Measurements from ENCODE around the gene CASZ1. TPM values are rescaled to one million over a fixed set of nuclear protein-coding genes. Genes with fewer than 3 reads are reported as not detected.

The CASZ1 gene
- total RNA-seq, 1 donor from 2014 or later = 23.6 TPM

DNA sequence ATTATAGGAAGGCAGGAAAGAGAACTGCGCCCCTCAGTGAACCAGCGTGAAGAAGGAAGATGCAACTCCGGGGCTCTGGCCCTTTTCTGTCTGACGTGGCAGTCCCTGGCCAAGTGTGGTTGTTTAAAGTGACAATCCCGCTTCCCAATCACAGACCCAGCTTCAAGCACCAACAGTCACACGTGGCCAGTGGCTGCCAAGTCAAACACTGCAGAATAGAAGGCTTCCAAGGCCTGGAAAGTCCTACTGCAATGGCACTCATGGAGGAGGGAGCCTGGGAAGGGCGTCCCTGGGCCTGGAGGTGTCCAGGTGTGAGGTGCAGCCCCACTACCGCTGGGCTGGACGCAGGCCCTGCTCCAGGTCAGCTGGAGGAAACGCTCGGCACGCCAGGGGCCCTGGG is 143.8 kb downstream of the CASZ1 start:
- DNase-seq (ENCODE audit: low spot score, unreplicated experiment) = no peak
- no peaks in the 10 kb centered on the region for H3K27me3 Mint-ChIP-seq
- H3K27ac Mint-ChIP-seq = no peak overlapping the region
- H3K36me3 Mint-ChIP-seq (ENCODE audit: insufficient read depth) = peaks cover 6% of the 10 kb centered on the region
- H3K4me1 Mint-ChIP-seq (ENCODE audit: low read depth) = no peaks in the 10 kb centered on the region
- TF ChIP-seq, protein P1, sequence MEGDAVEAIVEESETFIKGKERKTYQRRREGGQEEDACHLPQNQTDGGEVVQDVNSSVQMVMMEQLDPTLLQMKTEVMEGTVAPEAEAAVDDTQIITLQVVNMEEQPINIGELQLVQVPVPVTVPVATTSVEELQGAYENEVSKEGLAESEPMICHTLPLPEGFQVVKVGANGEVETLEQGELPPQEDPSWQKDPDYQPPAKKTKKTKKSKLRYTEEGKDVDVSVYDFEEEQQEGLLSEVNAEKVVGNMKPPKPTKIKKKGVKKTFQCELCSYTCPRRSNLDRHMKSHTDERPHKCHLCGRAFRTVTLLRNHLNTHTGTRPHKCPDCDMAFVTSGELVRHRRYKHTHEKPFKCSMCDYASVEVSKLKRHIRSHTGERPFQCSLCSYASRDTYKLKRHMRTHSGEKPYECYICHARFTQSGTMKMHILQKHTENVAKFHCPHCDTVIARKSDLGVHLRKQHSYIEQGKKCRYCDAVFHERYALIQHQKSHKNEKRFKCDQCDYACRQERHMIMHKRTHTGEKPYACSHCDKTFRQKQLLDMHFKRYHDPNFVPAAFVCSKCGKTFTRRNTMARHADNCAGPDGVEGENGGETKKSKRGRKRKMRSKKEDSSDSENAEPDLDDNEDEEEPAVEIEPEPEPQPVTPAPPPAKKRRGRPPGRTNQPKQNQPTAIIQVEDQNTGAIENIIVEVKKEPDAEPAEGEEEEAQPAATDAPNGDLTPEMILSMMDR (IDR thresholded peaks at IDR 0.05; ENCODE audit: unreplicated experiment) = no peak
- H3K9me3 Mint-ChIP-seq (ENCODE audit: low read depth) = no peaks in the 10 kb centered on the region
- no peak overlapping the region for H3K4me3 Mint-ChIP-seq (ENCODE audit: low read depth)

DNA sequence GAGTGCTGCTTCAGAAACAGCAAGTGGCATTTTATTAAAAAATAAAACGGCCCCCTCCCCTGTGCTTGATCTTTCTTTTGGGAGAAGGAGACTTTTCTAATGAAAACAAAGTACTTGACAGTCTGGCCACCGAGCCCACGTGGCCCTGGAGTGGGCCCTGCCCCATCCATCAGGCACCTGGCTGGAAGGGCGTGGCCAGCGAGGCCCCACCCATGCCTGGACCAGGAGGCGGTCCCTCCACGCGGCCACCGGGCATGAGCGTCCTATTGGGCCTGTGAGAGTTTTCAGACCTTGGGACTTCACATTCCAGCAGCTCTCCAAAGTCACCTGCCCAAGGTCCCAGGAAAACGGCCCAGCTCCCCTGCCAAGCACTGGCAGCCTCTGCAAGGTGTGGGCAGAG is 144.7 kb downstream of the CASZ1 start:
- no peak for DNase-seq (ENCODE audit: low spot score, unreplicated experiment)
- Mint-ChIP-seq H3K36me3 (ENCODE audit: insufficient read depth) (peaks cover 6% of the 10 kb centered on the region), H3K4me3 (ENCODE audit: low read depth) (no peak overlapping the region), H3K27me3 (no peaks in the 10 kb centered on the region), H3K27ac (no peak overlapping the region), H3K4me1 (ENCODE audit: low read depth) (no peaks in the 10 kb centered on the region), H3K9me3 (ENCODE audit: low read depth) (no peaks in the 10 kb centered on the region)
- TF ChIP-seq, protein P1 (IDR thresholded peaks at IDR 0.05; ENCODE audit: unreplicated experiment) = no peak

DNA sequence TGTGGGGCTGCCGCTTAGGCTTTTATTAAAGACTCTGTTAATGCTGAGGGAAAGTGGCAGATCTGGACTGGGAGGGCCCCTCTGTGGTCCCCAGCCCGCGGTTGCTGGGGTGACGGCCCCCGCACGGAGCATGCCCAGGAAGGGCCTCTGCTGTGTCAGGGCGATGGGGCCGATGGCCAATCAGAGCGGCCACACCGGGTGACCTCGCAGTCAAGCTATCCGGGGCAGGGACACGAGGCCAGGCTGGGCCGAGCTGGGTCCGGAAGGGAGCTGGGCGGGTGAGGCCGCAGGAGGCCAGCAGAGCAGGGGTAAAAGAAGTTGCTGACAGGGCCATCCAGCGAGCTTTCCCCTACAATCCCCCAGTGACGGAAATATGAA is 145.1 kb downstream of the CASZ1 start:
- DNase-seq (ENCODE audit: low spot score, unreplicated experiment) = no peak
- Mint-ChIP-seq H3K27ac (no peak overlapping the region), H3K4me1 (ENCODE audit: low read depth) (no peaks in the 10 kb centered on the region), H3K36me3 (ENCODE audit: insufficient read depth) (peaks cover 6% of the 10 kb centered on the region), H3K4me3 (ENCODE audit: low read depth) (no peak overlapping the region), H3K27me3 (no peaks in the 10 kb centered on the region), H3K9me3 (ENCODE audit: low read depth) (no peaks in the 10 kb centered on the region)
- TF ChIP-seq, protein P1 (IDR thresholded peaks at IDR 0.05; ENCODE audit: unreplicated experiment) = no peak

DNA sequence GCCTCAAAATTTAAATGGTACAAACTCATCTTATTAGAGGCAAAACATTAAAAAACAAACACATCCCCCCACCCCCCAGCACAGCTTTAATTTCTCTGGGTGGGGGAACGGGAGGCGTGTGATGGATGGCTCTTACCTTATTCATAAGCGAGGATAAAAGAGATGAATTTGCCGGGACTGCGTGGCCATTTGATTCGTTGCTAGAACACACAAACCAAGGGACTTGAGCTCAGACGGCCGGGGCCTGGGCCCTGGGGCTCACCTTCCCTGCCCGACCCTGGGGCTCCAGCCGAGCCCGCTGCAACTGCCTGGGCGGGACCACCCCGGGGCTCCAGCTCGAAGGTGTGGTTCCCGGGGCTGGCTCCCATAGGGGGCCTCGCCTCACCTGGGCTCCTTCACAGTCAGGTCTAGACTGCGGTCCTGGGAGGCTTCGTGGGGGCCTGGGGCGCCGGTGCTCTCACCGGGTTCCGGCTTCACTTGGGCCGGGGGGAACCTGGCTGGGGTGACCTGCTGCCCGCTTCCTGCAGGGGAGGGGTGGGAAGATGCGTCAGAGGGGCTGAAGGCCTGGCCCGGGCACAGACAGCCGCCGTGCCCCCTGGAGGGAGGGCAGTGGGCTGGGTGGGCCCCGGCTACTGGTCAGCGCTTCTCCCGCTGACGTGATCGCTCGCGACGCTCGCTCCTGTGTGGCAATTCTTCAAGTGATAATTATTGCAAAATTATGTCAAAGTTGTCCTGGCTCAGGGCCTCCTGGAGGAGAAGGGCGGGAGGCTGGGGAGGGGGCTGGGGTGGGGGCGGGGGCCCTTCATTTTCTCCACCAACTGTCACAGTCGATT is 145.7 kb downstream of the CASZ1 start:
- TF ChIP-seq, protein P1 (IDR thresholded peaks at IDR 0.05; ENCODE audit: unreplicated experiment) = no peak
- DNase-seq (ENCODE audit: low spot score, unreplicated experiment) = no peak
- Mint-ChIP-seq H3K27me3 (no peaks in the 10 kb centered on the region), H3K27ac (no peak overlapping the region), H3K4me1 (ENCODE audit: low read depth) (no peaks in the 10 kb centered on the region), H3K36me3 (ENCODE audit: insufficient read depth) (peaks cover 6% of the 10 kb centered on the region), H3K9me3 (ENCODE audit: low read depth) (no peaks in the 10 kb centered on the region), H3K4me3 (ENCODE audit: low read depth) (no peak overlapping the region)

DNA sequence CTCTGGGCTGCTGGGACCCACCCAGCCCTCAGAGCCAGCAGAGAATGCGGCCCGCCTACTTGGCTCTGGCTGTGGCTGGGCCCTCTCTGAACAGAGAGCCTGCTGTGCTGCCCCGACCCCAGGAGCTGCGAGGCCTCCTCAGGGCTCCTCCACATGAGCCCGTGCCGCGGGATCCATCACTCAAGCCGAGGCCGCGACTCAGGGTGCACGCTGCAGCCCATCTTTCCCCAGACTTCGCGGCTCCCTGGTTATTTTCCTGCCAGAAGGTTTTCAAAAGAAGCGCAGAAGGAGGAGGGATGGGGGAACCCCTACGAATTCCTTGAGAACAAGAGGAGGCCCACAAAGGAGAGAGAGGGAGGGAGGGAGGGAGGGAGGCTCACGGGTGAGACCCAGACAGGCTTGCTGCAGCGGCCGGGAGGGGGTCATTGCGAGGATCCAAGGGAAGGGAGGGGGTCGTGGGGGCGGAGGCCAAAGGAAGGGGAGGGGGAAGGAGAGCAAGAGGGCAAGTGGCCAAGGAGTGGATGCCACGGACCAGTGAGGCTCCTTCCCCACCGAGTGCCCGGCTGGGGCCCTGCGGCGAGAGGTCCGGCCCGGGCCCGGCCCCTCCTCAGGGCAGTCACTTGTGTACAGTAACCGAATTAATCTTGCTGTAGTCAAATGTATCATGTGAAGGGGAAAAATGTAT is 146.8 kb downstream of the CASZ1 start:
- DNase-seq (ENCODE audit: low spot score, unreplicated experiment) = no peak
- TF ChIP-seq, protein P1 (IDR thresholded peaks at IDR 0.05; ENCODE audit: unreplicated experiment) = no peak
- H3K9me3 Mint-ChIP-seq (ENCODE audit: low read depth) = no peaks in the 10 kb centered on the region
- peaks cover 6% of the 10 kb centered on the region for H3K36me3 Mint-ChIP-seq (ENCODE audit: insufficient read depth)
- no peaks in the 10 kb centered on the region for H3K27me3 Mint-ChIP-seq
- H3K4me1 Mint-ChIP-seq (ENCODE audit: low read depth) = no peaks in the 10 kb centered on the region
- H3K27ac Mint-ChIP-seq = no peak overlapping the region
- H3K4me3 Mint-ChIP-seq (ENCODE audit: low read depth) = no peak overlapping the region
